Measurements from ENCODE around the gene DCP2. TPM values are rescaled to one million over a fixed set of nuclear protein-coding genes. Genes with fewer than 3 reads are reported as not detected.

DCP2 gene
- total RNA-seq: 39.7 and 45.6 TPM in 2 replicates
- long read RNA-seq, full-length matches to known transcripts: 23 of 50 reads
- long read RNA-seq, partial matches to known transcripts: 12 of 50 reads
- long read RNA-seq, other reads (novel, unspliced or antisense): 15 of 50 reads

GRCh38 chr5:112976432-112977309 lies at the start of gene DCP2:
Gene DCP2, plus strand, starts transcription at chr5:112976798. Its CDS starts 136 bp downstream, at chr5:112976934.
- H3K36me3 Mint-ChIP-seq (ENCODE audit: unreplicated experiment): peaks cover 2% of the 10 kb centered on the region

GRCh38 chr5:112929336-112930081 lies 47.1 kb upstream of the DCP2 start:
- no peak for DNase-seq (ENCODE audit: extremely low spot score, unreplicated experiment)

More at GRCh38 chr5:112976432-112977309, at the start of gene DCP2:
- peak; percentile 96 for DNase-seq (ENCODE audit: extremely low spot score, unreplicated experiment)
- Mint-ChIP-seq H3K4me3 (ENCODE audit: unreplicated experiment) (peak within 1 kb of the TSS; percentile 96), H3K27ac (ENCODE audit: unreplicated experiment) (peak within 1 kb of the TSS; percentile 95), H3K27me3 (ENCODE audit: unreplicated experiment) (no peaks in the 10 kb centered on the region), H3K9me3 (ENCODE audit: unreplicated experiment) (no peaks in the 10 kb centered on the region), H3K4me1 (ENCODE audit: unreplicated experiment) (peaks cover 39% of the 10 kb centered on the region)
- TF ChIP-seq, protein P1, sequence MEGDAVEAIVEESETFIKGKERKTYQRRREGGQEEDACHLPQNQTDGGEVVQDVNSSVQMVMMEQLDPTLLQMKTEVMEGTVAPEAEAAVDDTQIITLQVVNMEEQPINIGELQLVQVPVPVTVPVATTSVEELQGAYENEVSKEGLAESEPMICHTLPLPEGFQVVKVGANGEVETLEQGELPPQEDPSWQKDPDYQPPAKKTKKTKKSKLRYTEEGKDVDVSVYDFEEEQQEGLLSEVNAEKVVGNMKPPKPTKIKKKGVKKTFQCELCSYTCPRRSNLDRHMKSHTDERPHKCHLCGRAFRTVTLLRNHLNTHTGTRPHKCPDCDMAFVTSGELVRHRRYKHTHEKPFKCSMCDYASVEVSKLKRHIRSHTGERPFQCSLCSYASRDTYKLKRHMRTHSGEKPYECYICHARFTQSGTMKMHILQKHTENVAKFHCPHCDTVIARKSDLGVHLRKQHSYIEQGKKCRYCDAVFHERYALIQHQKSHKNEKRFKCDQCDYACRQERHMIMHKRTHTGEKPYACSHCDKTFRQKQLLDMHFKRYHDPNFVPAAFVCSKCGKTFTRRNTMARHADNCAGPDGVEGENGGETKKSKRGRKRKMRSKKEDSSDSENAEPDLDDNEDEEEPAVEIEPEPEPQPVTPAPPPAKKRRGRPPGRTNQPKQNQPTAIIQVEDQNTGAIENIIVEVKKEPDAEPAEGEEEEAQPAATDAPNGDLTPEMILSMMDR (IDR thresholded peaks at IDR 0.05): no peak

DNA sequence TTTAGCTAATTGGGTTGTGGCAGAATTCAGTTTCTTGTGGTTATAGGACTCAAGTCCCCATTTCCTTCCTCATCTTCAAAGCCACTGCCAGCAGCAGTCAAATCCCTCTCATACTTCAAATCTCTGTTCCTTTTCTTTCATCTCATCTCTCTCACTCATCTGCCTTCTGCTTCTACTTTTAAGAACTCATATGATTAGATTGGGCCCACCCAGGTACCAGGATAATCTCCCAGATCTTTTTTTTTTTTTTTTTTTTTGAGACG lies 46.6 kb upstream of the DCP2 start:
- no peaks in the 10 kb centered on the region for H3K36me3 Mint-ChIP-seq (ENCODE audit: unreplicated experiment)
- DNase-seq (ENCODE audit: extremely low spot score, unreplicated experiment): no peak
- H3K4me3 Mint-ChIP-seq (ENCODE audit: unreplicated experiment): no peak overlapping the region
- no peaks in the 10 kb centered on the region for H3K27me3 Mint-ChIP-seq (ENCODE audit: unreplicated experiment)
- no peaks in the 10 kb centered on the region for H3K9me3 Mint-ChIP-seq (ENCODE audit: unreplicated experiment)
- H3K4me1 Mint-ChIP-seq (ENCODE audit: unreplicated experiment): peaks cover 9% of the 10 kb centered on the region
- H3K27ac Mint-ChIP-seq (ENCODE audit: unreplicated experiment): no peak overlapping the region
- TF ChIP-seq, protein P1 (IDR thresholded peaks at IDR 0.05): no peak

More at GRCh38 chr5:112929336-112930081, 47.1 kb upstream of the DCP2 start:
- H3K9me3 Mint-ChIP-seq (ENCODE audit: unreplicated experiment): no peaks in the 10 kb centered on the region
- no peak overlapping the region for H3K4me3 Mint-ChIP-seq (ENCODE audit: unreplicated experiment)
- no peaks in the 10 kb centered on the region for H3K36me3 Mint-ChIP-seq (ENCODE audit: unreplicated experiment)
- H3K27ac Mint-ChIP-seq (ENCODE audit: unreplicated experiment): no peak overlapping the region
- TF ChIP-seq, protein P1 (IDR thresholded peaks at IDR 0.05): no peak
- H3K4me1 Mint-ChIP-seq (ENCODE audit: unreplicated experiment): peaks cover 9% of the 10 kb centered on the region
- no peaks in the 10 kb centered on the region for H3K27me3 Mint-ChIP-seq (ENCODE audit: unreplicated experiment)

GRCh38 chr5:112931473-112931872 lies 45.1 kb upstream of the DCP2 start:
- Mint-ChIP-seq H3K27ac (ENCODE audit: unreplicated experiment) (no peak overlapping the region), H3K9me3 (ENCODE audit: unreplicated experiment) (no peaks in the 10 kb centered on the region), H3K4me1 (ENCODE audit: unreplicated experiment) (peaks cover 15% of the 10 kb centered on the region), H3K27me3 (ENCODE audit: unreplicated experiment) (no peaks in the 10 kb centered on the region), H3K4me3 (ENCODE audit: unreplicated experiment) (no peak overlapping the region), H3K36me3 (ENCODE audit: unreplicated experiment) (no peaks in the 10 kb centered on the region)
- TF ChIP-seq, protein P1 (IDR thresholded peaks at IDR 0.05): no peak
- no peak for DNase-seq (ENCODE audit: extremely low spot score, unreplicated experiment)

DNA sequence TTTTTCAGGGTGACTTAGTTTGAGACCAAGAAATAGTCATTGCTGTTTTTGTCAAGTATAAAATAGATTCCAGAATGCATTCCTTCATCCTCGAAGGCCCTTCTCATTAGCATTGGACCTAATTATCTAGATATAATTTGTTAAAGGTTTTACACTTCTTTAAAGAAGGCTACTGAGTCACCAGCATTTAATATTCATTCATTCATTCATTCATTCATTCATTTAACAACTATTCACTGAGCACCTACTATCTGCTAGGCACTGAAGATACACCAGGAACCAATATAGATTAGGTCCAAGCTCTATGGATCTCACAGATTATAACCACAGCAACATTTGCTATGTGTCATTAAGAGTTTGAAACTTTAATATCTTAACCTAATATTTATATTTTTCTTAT lies 43.5 kb upstream of the DCP2 start:
- peaks cover 15% of the 10 kb centered on the region for H3K4me1 Mint-ChIP-seq (ENCODE audit: unreplicated experiment)
- no peak overlapping the region for H3K27ac Mint-ChIP-seq (ENCODE audit: unreplicated experiment)
- H3K36me3 Mint-ChIP-seq (ENCODE audit: unreplicated experiment): no peaks in the 10 kb centered on the region
- H3K9me3 Mint-ChIP-seq (ENCODE audit: unreplicated experiment): no peaks in the 10 kb centered on the region
- TF ChIP-seq, protein P1 (IDR thresholded peaks at IDR 0.05): no peak
- no peaks in the 10 kb centered on the region for H3K27me3 Mint-ChIP-seq (ENCODE audit: unreplicated experiment)
- DNase-seq (ENCODE audit: extremely low spot score, unreplicated experiment): no peak
- no peak overlapping the region for H3K4me3 Mint-ChIP-seq (ENCODE audit: unreplicated experiment)

Data from osteocyte (in vitro differentiated cells).